ENCODE measurements around the gene MVK.

DNA sequence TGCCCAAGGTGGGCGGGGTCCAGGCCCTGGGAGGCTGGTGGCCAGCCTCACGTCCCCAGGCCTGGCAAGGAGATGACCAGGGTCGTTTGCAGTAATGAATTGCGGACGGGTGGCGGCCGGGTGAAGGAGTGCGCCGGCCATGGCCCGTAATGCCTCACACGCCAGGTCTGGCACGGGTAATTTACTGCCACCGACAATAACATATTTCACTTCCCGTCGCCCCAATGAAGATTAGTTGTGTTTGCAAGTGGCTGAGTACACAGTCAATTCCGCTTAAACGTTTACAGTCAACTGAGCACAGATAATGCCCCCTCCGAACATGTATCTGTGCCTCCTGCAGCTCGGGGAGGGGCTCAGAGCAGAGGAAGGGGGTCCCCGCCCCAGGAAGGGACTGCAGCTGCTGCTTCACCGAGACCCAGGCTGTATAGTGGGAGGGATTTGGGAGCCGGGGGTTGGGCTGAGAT is 48.3 kb downstream of the MVK start:
- no peak for TF ChIP-seq CTCF (IDR thresholded peaks at IDR 0.05)
- no peak for TF ChIP-seq MAX (IDR thresholded peaks at IDR 0.05; ENCODE audit: low read depth)
